ENCODE measurements around the gene ZNF573. TPM values are rescaled to one million over a fixed set of nuclear protein-coding genes. Genes with fewer than 3 reads are reported as not detected.

Gene ZNF573
- total and polyA plus RNA-seq, 2 of the 13 experiments (the other 11 are each of a cell fraction or from before 2014, with no cell fraction given), result 3.1 to 9.3 TPM

- TF ChIP-seq NFAT5 (CRISPR knock-in tag; IDR thresholded peaks at IDR 0.05) (no peak; the same call in 1 of the 2 replicates), ZNF207 (IDR thresholded peaks at IDR 0.05; ENCODE audit: borderline replicate concordance) (no peak), NFIB (CRISPR knock-in tag; IDR thresholded peaks at IDR 0.05; ENCODE audit: borderline replicate concordance) (no peak), PAWR (CRISPR knock-in tag; IDR thresholded peaks at IDR 0.05; ENCODE audit: borderline replicate concordance) (no peak), ZFY (CRISPR knock-in tag; IDR thresholded peaks at IDR 0.05) (peak; percentile 72), TBX2 (CRISPR knock-in tag; IDR thresholded peaks at IDR 0.05; ENCODE audit: borderline replicate concordance) (peak; percentile 73), ZNF563 (CRISPR knock-in tag; IDR thresholded peaks at IDR 0.05) (peak; percentile 78; the same call in 1 of the 2 replicates), ZSCAN21 (CRISPR knock-in tag; IDR thresholded peaks at IDR 0.05; ENCODE audit: borderline replicate concordance) (peak; percentile 63; the same call in 1 of the 2 replicates), SCMH1 (CRISPR knock-in tag; IDR thresholded peaks at IDR 0.05; ENCODE audit: borderline replicate concordance) (no peak), ZNF850 (CRISPR knock-in tag; conservative IDR thresholded peaks at IDR 0.05) (no peak), PAF1 (CRISPR knock-in tag; IDR thresholded peaks at IDR 0.05) (no peak), ZNF639 (CRISPR knock-in tag; conservative IDR thresholded peaks at IDR 0.05) (peak; percentile 49; the same call in 1 of the 2 replicates), ZNF10 (CRISPR knock-in tag; IDR thresholded peaks at IDR 0.05; ENCODE audit: borderline replicate concordance, low read depth) (no peak), IKZF4 (CRISPR knock-in tag; IDR thresholded peaks at IDR 0.05; ENCODE audit: borderline replicate concordance, low read depth, not compliant biosample characterization) (no peak)
- TF ChIP-seq, protein P1, sequence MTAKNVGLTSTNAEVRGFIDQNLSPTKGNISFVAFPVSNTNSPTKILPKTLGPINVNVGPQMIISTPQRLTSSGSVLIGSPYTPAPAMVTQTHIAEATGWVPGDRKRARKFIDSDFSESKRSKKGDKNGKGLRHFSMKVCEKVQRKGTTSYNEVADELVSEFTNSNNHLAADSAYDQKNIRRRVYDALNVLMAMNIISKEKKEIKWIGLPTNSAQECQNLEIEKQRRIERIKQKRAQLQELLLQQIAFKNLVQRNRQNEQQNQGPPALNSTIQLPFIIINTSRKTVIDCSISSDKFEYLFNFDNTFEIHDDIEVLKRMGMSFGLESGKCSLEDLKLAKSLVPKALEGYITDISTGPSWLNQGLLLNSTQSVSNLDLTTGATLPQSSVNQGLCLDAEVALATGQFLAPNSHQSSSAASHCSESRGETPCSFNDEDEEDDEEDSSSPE (CRISPR knock-in tag; IDR thresholded peaks at IDR 0.05), result peak; percentile 70
- TF ChIP-seq, protein P2, sequence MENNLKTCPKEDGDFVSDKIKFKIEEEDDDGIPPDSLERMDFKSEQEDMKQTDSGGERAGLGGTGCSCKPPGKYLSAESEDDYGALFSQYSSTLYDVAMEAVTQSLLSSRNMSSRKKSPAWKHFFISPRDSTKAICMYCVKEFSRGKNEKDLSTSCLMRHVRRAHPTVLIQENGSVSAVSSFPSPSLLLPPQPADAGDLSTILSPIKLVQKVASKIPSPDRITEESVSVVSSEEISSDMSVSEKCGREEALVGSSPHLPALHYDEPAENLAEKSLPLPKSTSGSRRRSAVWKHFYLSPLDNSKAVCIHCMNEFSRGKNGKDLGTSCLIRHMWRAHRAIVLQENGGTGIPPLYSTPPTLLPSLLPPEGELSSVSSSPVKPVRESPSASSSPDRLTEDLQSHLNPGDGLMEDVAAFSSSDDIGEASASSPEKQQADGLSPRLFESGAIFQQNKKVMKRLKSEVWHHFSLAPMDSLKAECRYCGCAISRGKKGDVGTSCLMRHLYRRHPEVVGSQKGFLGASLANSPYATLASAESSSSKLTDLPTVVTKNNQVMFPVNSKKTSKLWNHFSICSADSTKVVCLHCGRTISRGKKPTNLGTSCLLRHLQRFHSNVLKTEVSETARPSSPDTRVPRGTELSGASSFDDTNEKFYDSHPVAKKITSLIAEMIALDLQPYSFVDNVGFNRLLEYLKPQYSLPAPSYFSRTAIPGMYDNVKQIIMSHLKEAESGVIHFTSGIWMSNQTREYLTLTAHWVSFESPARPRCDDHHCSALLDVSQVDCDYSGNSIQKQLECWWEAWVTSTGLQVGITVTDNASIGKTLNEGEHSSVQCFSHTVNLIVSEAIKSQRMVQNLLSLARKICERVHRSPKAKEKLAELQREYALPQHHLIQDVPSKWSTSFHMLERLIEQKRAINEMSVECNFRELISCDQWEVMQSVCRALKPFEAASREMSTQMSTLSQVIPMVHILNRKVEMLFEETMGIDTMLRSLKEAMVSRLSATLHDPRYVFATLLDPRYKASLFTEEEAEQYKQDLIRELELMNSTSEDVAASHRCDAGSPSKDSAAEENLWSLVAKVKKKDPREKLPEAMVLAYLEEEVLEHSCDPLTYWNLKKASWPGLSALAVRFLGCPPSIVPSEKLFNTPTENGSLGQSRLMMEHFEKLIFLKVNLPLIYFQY (CRISPR knock-in tag; IDR thresholded peaks at IDR 0.05; ENCODE audit: borderline replicate concordance), result peak; percentile 94; the same call in 1 of the 2 replicates
These were observed 87.4 kb downstream of the ZNF573 start (continued) for GRCh38 chr19:37691881-37692504.

Measured in HepG2 (cell line).